Activated B cell treated with CpG ODN at 0.5 μM for 24 hours (primary cell): Measurements from ENCODE around the gene POLR3A. TPM values are rescaled to one million over a fixed set of nuclear protein-coding genes. Genes with fewer than 3 reads are reported as not detected.

ENCODE experiments used
- ATAC-seq: fragments of 200-7000 bp; cut with Tn5 transposase; one replicate; pipeline ENCODE4 v1.10.0; 2021; ENCODE audit warnings: low read depth, mild to moderate bottlenecking, moderate library complexity
- CTCF ChIA-PET: fragments of 350-600 bp; sonication (Branson Sonifier 250); formaldehyde crosslinking; loops from one replicate; lab custom pipeline; 2021; ENCODE audit warnings: antibody characterized with exemption; lab: Charles Lee
- POLR2A ChIA-PET: fragments of 350-600 bp; sonication (Branson Sonifier 250); formaldehyde crosslinking; loops from one replicate; lab custom pipeline; 2021; ENCODE audit warnings: antibody characterized with exemption; lab: Charles Lee
- DNase-seq: peaks from one replicate; pipeline ENCODE4 v3.0.0; 2022
- H3K27ac Mint-ChIP-seq: one replicate; pipeline ENCODE4 v1.8.0; 2020; ENCODE audit warnings: mixed read lengths
- H3K27me3 Mint-ChIP-seq: one replicate; pipeline ENCODE4 v1.8.0; 2021; ENCODE audit warnings: mixed read lengths
- H3K36me3 Mint-ChIP-seq: one replicate; pipeline ENCODE4 v1.8.0; 2021; ENCODE audit warnings: low read depth, mixed read lengths
- H3K4me1 Mint-ChIP-seq: one replicate; pipeline ENCODE4 v1.8.0; 2021; ENCODE audit warnings: mixed read lengths
- H3K4me3 Mint-ChIP-seq: one replicate; pipeline ENCODE4 v1.8.0; 2020; ENCODE audit warnings: mild to moderate bottlenecking, mixed read lengths
- H3K9me3 Mint-ChIP-seq: one replicate; pipeline ENCODE4 v1.8.0; 2020; ENCODE audit warnings: mixed read lengths
- CTCF ChIP-seq: fragments of 200-600 bp; IDR thresholded peaks from one replicate; pipeline ENCODE4 v1.8.0; 2022; ENCODE audit warnings: antibody characterized with exemption, mild to moderate bottlenecking
- intact Hi-C: fragments of 100-400 bp; cut with micrococcal nuclease; formaldehyde crosslinking; loops from one replicate; pipeline ENCODE4 v1.15.1; 2024
- total RNA-seq: library from RNA; stranded (reverse); gene quantifications from 2 replicates; pipeline ENCODE4 v1.2.3, GENCODE V29; 2022

POLR3A gene
- total RNA-seq, 1 donor from 2014 or later: 20.3 TPM

GRCh38 chr10:78010278-78010677, 19.0 kb downstream of the POLR3A start:
- H3K27ac Mint-ChIP-seq: no peak overlapping the region

GRCh38 chr10:78009662-78010061, 19.7 kb downstream of the POLR3A start:
- DNase-seq (no peak), ATAC-seq (no peak)
- Mint-ChIP-seq H3K4me3 (no peak overlapping the region), H3K9me3 (no peaks in the 10 kb centered on the region), H3K27ac (no peak overlapping the region), H3K27me3 (no peaks in the 10 kb centered on the region), H3K36me3 (peaks cover 88% of the 10 kb centered on the region), H3K4me1 (no peaks in the 10 kb centered on the region)
- ChIA-PET POLR2A (no interaction called here), CTCF (no interaction called here)
- no peak for TF ChIP-seq CTCF
- intact Hi-C loops: no loop called here

More at GRCh38 chr10:78010278-78010677, 19.0 kb downstream of the POLR3A start:
- Mint-ChIP-seq H3K27me3 (no peaks in the 10 kb centered on the region), H3K9me3 (no peaks in the 10 kb centered on the region), H3K4me3 (no peak overlapping the region), H3K4me1 (no peaks in the 10 kb centered on the region), H3K36me3 (peaks cover 89% of the 10 kb centered on the region)
- ATAC-seq (no peak), DNase-seq (no peak)
- ChIA-PET CTCF (interaction anchor here (0.6 kb wide), 1 partner anchor 852 kb away, joined by 5 read pairs; no protein-coding TSS in a partner anchor), POLR2A (no interaction called here)
- intact Hi-C loops: no loop called here
- TF ChIP-seq CTCF: no peak

- no peak for ATAC-seq
- TF ChIP-seq CTCF: no peak
- Mint-ChIP-seq H3K4me3 (no peak overlapping the region), H3K36me3 (peaks cover 90% of the 10 kb centered on the region), H3K9me3 (no peaks in the 10 kb centered on the region), H3K4me1 (no peaks in the 10 kb centered on the region), H3K27ac (no peak overlapping the region), H3K27me3 (no peaks in the 10 kb centered on the region)
- DNase-seq: no peak
- intact Hi-C loops: no loop called here
- ChIA-PET POLR2A (no interaction called here), CTCF (no interaction called here)
Observed at GRCh38 chr10:78007172-78007571, 22.1 kb downstream of the POLR3A start.

- intact Hi-C loops: no loop called here
- Mint-ChIP-seq H3K36me3 (peaks cover 84% of the 10 kb centered on the region), H3K4me3 (no peak overlapping the region), H3K9me3 (no peaks in the 10 kb centered on the region), H3K4me1 (no peaks in the 10 kb centered on the region), H3K27ac (no peak overlapping the region), H3K27me3 (no peaks in the 10 kb centered on the region)
- ATAC-seq (no peak), DNase-seq (no peak)
- POLR2A ChIA-PET: no interaction called here
- CTCF ChIA-PET: no interaction called here
- TF ChIP-seq CTCF: no peak
Observed at GRCh38 chr10:78004215-78005026, 24.9 kb downstream of the POLR3A start.

GRCh38 chr10:78002541-78003288, 26.6 kb downstream of the POLR3A start:
- CTCF ChIA-PET: no interaction called here
- Mint-ChIP-seq H3K9me3 (no peaks in the 10 kb centered on the region), H3K4me3 (no peak overlapping the region), H3K36me3 (peaks cover 85% of the 10 kb centered on the region), H3K4me1 (no peaks in the 10 kb centered on the region), H3K27ac (no peak overlapping the region), H3K27me3 (no peaks in the 10 kb centered on the region)
- ATAC-seq (no peak), DNase-seq (no peak)
- no peak for TF ChIP-seq CTCF
- POLR2A ChIA-PET: no interaction called here
- intact Hi-C loops: no loop called here
